ENCODE measurements around the gene TLE6. TPM values are rescaled to one million over a fixed set of nuclear protein-coding genes. Genes with fewer than 3 reads are reported as not detected.

The TLE6 gene
- total RNA-seq, 1 donor from 2014 or later = 0.11 TPM

DNA sequence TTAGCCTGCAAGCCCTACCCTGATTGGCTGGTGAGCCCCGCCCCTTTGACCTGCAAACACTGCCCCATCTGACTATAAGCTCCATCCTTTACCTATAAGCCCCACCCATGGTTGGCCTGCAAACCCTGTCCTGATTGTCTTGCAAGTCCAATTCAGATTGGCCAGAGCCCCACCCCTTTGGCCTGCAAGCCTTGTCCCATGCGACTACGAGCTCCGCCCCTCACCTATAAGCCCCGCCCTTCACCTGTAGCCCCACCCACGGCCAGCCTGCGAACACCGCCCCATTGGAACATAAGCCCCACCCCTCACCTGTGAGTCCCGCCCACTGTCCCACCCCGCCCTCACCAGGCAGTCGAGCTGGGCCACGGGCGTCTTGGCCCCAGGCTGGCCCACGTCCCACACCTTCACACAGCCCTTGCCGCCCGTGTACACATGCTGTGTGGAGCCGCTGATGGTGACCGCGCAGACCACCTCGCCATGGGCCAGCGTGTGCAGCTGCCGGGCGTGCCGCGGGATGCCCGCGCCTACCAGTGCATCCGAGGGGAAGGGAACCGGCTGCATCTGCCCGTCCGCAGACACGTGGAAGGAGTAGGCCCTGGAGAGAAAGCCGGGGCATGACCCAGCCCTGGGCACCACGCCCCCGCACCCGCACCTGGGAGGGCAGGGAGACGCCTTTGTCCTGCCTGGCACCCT lies 28.9 kb downstream of the TLE6 start:
- Histone ChIP-seq H3K9ac (ENCODE audit: low read length) (no peak overlapping the region), H3K9me3 (ENCODE audit: insufficient read depth, low read depth, low read length) (no peaks in the 10 kb centered on the region), H3K4me1 (ENCODE audit: insufficient read depth, low read length) (no peaks in the 10 kb centered on the region), H2AFZ (ENCODE audit: low read depth, low read length) (no peak overlapping the region), H4K20me1 (ENCODE audit: insufficient read depth, low read length) (no peaks in the 10 kb centered on the region), H3K27me3 (ENCODE audit: insufficient read depth, low read length) (peaks cover 3% of the 10 kb centered on the region), H3K36me3 (ENCODE audit: insufficient read depth, low read length) (no peaks in the 10 kb centered on the region), H3K4me3 (ENCODE audit: insufficient read depth, low read depth, low read length) (no peak overlapping the region), H3K4me2 (ENCODE audit: low read length) (no peak overlapping the region), H3K79me2 (ENCODE audit: insufficient read depth, low read length) (no peaks in the 10 kb centered on the region), H3K27ac (ENCODE audit: low read depth, low read length) (no peak overlapping the region)
- H3K4me1 Mint-ChIP-seq (ENCODE audit: low read depth, unreplicated experiment) = no peaks in the 10 kb centered on the region
- DNase-seq (ENCODE audit: low read depth) = no peak
- no peak overlapping the region for H3K4me3 Mint-ChIP-seq (ENCODE audit: unreplicated experiment)
- H3K9me3 Mint-ChIP-seq (ENCODE audit: unreplicated experiment) = peaks cover 2% of the 10 kb centered on the region
- peaks cover 58% of the 10 kb centered on the region for H3K27me3 Mint-ChIP-seq (ENCODE audit: low read depth, unreplicated experiment)
- H3K27ac Mint-ChIP-seq (ENCODE audit: unreplicated experiment) = no peak overlapping the region
- no peaks in the 10 kb centered on the region for H3K36me3 Mint-ChIP-seq (ENCODE audit: low read depth, unreplicated experiment)
- TF ChIP-seq EZH2 (IDR thresholded peaks at IDR 0.05; ENCODE audit: insufficient read depth, low read length) = no peak
- TF ChIP-seq, protein P1, sequence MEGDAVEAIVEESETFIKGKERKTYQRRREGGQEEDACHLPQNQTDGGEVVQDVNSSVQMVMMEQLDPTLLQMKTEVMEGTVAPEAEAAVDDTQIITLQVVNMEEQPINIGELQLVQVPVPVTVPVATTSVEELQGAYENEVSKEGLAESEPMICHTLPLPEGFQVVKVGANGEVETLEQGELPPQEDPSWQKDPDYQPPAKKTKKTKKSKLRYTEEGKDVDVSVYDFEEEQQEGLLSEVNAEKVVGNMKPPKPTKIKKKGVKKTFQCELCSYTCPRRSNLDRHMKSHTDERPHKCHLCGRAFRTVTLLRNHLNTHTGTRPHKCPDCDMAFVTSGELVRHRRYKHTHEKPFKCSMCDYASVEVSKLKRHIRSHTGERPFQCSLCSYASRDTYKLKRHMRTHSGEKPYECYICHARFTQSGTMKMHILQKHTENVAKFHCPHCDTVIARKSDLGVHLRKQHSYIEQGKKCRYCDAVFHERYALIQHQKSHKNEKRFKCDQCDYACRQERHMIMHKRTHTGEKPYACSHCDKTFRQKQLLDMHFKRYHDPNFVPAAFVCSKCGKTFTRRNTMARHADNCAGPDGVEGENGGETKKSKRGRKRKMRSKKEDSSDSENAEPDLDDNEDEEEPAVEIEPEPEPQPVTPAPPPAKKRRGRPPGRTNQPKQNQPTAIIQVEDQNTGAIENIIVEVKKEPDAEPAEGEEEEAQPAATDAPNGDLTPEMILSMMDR (IDR thresholded peaks at IDR 0.05; ENCODE audit: insufficient read depth, low read depth, low read length) = no peak
- FAIRE-seq = no peak

DNA sequence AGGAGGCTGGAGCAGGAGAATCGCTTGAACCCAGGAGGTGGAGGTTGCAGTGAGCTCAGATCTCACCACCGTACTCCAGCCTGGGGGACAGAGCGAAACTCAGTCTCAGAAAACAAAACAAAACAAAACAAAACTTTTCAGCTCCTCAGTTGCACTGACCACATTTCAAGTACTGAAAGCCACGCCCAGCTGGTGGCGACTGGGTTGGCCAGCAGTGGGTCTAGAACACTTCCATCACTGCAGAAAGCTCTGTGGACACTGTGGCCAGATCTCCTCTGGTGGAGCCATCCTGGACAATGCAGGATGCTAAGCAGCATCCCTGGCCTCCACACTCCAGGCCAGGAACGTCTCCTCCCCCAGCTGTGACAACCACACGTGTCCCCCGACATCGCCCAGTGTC lies 30.6 kb downstream of the TLE6 start:
- FAIRE-seq = no peak
- no peak for DNase-seq (ENCODE audit: low read depth)
- no peak overlapping the region for H3K4me3 Mint-ChIP-seq (ENCODE audit: unreplicated experiment)
- no peaks in the 10 kb centered on the region for H3K4me1 Mint-ChIP-seq (ENCODE audit: low read depth, unreplicated experiment)
- peaks cover 67% of the 10 kb centered on the region for H3K27me3 Mint-ChIP-seq (ENCODE audit: low read depth, unreplicated experiment)
- H4K20me1 ChIP-seq (ENCODE audit: insufficient read depth, low read length) = no peaks in the 10 kb centered on the region
- no peak for TF ChIP-seq EZH2 (IDR thresholded peaks at IDR 0.05; ENCODE audit: insufficient read depth, low read length)
- TF ChIP-seq, protein P1 (IDR thresholded peaks at IDR 0.05; ENCODE audit: insufficient read depth, low read depth, low read length) = no peak
- no peaks in the 10 kb centered on the region for H3K36me3 Mint-ChIP-seq (ENCODE audit: low read depth, unreplicated experiment)
- no peak overlapping the region for H3K9ac ChIP-seq (ENCODE audit: low read length)
- H3K27ac Mint-ChIP-seq (ENCODE audit: unreplicated experiment) = no peak overlapping the region
- H3K27ac ChIP-seq (ENCODE audit: low read depth, low read length) = no peak overlapping the region
- H3K79me2 ChIP-seq (ENCODE audit: insufficient read depth, low read length) = no peaks in the 10 kb centered on the region
- no peaks in the 10 kb centered on the region for H3K4me1 ChIP-seq (ENCODE audit: insufficient read depth, low read length)
- H3K27me3 ChIP-seq (ENCODE audit: insufficient read depth, low read length) = peaks cover 7% of the 10 kb centered on the region
- no peak overlapping the region for H3K4me2 ChIP-seq (ENCODE audit: low read length)
- no peak overlapping the region for H3K4me3 ChIP-seq (ENCODE audit: insufficient read depth, low read depth, low read length)
- peaks cover 2% of the 10 kb centered on the region for H3K9me3 Mint-ChIP-seq (ENCODE audit: unreplicated experiment)
- H2AFZ ChIP-seq (ENCODE audit: low read depth, low read length) = no peak overlapping the region
- no peaks in the 10 kb centered on the region for H3K9me3 ChIP-seq (ENCODE audit: insufficient read depth, low read depth, low read length)
- no peaks in the 10 kb centered on the region for H3K36me3 ChIP-seq (ENCODE audit: insufficient read depth, low read length)

DNA sequence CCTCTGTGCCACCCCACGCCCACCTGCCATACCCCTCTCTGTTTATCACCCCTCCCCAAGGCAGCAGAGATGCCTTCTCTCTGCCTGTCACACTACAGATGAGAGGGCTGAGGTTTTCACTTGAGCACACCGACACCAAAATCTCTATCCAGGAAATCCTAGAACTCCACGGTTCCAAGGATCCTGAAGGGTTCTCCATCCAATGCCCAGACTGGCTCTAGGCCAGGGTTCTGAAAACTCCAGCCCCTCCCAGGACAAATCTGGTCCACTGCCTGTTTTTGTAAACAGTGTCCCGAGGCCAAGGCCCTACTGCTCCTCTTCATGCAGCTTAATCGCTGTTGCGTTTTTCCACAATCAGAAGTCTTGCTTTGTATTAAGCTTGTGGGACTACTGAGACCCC lies 31.6 kb downstream of the TLE6 start:
- H3K4me1 Mint-ChIP-seq (ENCODE audit: low read depth, unreplicated experiment) = no peaks in the 10 kb centered on the region
- H3K27me3 ChIP-seq (ENCODE audit: insufficient read depth, low read length) = peaks cover 12% of the 10 kb centered on the region
- H3K4me3 ChIP-seq (ENCODE audit: insufficient read depth, low read depth, low read length) = no peak overlapping the region
- no peak overlapping the region for H3K4me3 Mint-ChIP-seq (ENCODE audit: unreplicated experiment)
- H4K20me1 ChIP-seq (ENCODE audit: insufficient read depth, low read length) = no peaks in the 10 kb centered on the region
- no peak overlapping the region for H3K27ac ChIP-seq (ENCODE audit: low read depth, low read length)
- no peaks in the 10 kb centered on the region for H3K79me2 ChIP-seq (ENCODE audit: insufficient read depth, low read length)
- FAIRE-seq (no peak), DNase-seq (ENCODE audit: low read depth) (no peak)
- H3K4me1 ChIP-seq (ENCODE audit: insufficient read depth, low read length) = no peaks in the 10 kb centered on the region
- no peaks in the 10 kb centered on the region for H3K36me3 Mint-ChIP-seq (ENCODE audit: low read depth, unreplicated experiment)
- peaks cover 2% of the 10 kb centered on the region for H3K9me3 Mint-ChIP-seq (ENCODE audit: unreplicated experiment)
- H3K36me3 ChIP-seq (ENCODE audit: insufficient read depth, low read length) = no peaks in the 10 kb centered on the region
- H3K27ac Mint-ChIP-seq (ENCODE audit: unreplicated experiment) = no peak overlapping the region
- no peak overlapping the region for H3K9ac ChIP-seq (ENCODE audit: low read length)
- H3K27me3 Mint-ChIP-seq (ENCODE audit: low read depth, unreplicated experiment) = peaks cover 68% of the 10 kb centered on the region
- no peak overlapping the region for H3K4me2 ChIP-seq (ENCODE audit: low read length)
- H3K9me3 ChIP-seq (ENCODE audit: insufficient read depth, low read depth, low read length) = no peaks in the 10 kb centered on the region
- H2AFZ ChIP-seq (ENCODE audit: low read depth, low read length) = no peak overlapping the region
- TF ChIP-seq EZH2 (IDR thresholded peaks at IDR 0.05; ENCODE audit: insufficient read depth, low read length) = no peak

Measured in astrocyte (in vitro differentiated cells and primary cell).